Neural crest cell (in vitro differentiated cells): ENCODE data around the gene CNOT4. TPM values are rescaled to one million over a fixed set of nuclear protein-coding genes. Genes with fewer than 3 reads are reported as not detected.

Source experiments
- DNase-seq: peaks from one replicate; pipeline ENCODE4 v3.0.0; 2021; ENCODE audit warnings: low read depth, mixed read lengths, low spot score
- H3K27ac Mint-ChIP-seq: one replicate; pipeline ENCODE4 v1.8.0; 2021; ENCODE audit warnings: mild to moderate bottlenecking, mixed read lengths; ENCODE audit not compliant: unreplicated experiment
- H3K27me3 Mint-ChIP-seq: 2 replicates; pipeline ENCODE4 v1.8.0; 2021; ENCODE audit warnings: low read depth, mild to moderate bottlenecking, mixed read lengths
- H3K36me3 Mint-ChIP-seq: 2 replicates; pipeline ENCODE4 v1.8.0; 2021; ENCODE audit warnings: low read depth, mild to moderate bottlenecking, mixed read lengths
- H3K4me1 Mint-ChIP-seq: 2 replicates; pipeline ENCODE4 v1.8.0; 2021; ENCODE audit warnings: mixed read lengths
- H3K4me3 Mint-ChIP-seq: one replicate; pipeline ENCODE4 v1.8.0; 2021; ENCODE audit warnings: mild to moderate bottlenecking, mixed read lengths
- H3K9me3 Mint-ChIP-seq: 2 replicates; pipeline ENCODE4 v1.8.0; 2021; ENCODE audit warnings: mixed read lengths
- CTCF ChIP-seq: fragments of 200-600 bp; sonication (generic); conservative IDR thresholded peaks from 2 replicates; pipeline ENCODE4 v1.5.0; 2021; ENCODE audit warnings: antibody characterized with exemption, mild to moderate bottlenecking
- total RNA-seq: library from RNA; stranded (reverse); gene quantifications from 2 replicates; pipeline ENCODE4 v1.2.1, GENCODE V29; 2021

Gene CNOT4
- total RNA-seq, 1 donor from 2014 or later, result 31.1 TPM

GRCh38 chr7:135397689-135398088, 112.2 kb downstream of the CNOT4 start:
- TF ChIP-seq CTCF, result no peak
- DNase-seq, result no peak
- Mint-ChIP-seq H3K27ac (no peak overlapping the region), H3K9me3 (no peaks in the 10 kb centered on the region), H3K27me3 (no peaks in the 10 kb centered on the region), H3K4me1 (no peaks in the 10 kb centered on the region), H3K4me3 (no peak overlapping the region), H3K36me3 (peaks cover 9% of the 10 kb centered on the region)

GRCh38 chr7:135392701-135393100, 117.2 kb downstream of the CNOT4 start:
- Mint-ChIP-seq H3K27ac (no peak overlapping the region), H3K27me3 (no peaks in the 10 kb centered on the region), H3K36me3 (peaks cover 9% of the 10 kb centered on the region), H3K4me1 (no peaks in the 10 kb centered on the region), H3K4me3 (no peak overlapping the region), H3K9me3 (no peaks in the 10 kb centered on the region)
- TF ChIP-seq CTCF, result no peak
- no peak for DNase-seq

GRCh38 chr7:135391514-135391913, 118.4 kb downstream of the CNOT4 start:
- no peaks in the 10 kb centered on the region for H3K4me1 Mint-ChIP-seq
- no peaks in the 10 kb centered on the region for H3K27me3 Mint-ChIP-seq
- H3K9me3 Mint-ChIP-seq, result no peaks in the 10 kb centered on the region
- peaks cover 9% of the 10 kb centered on the region for H3K36me3 Mint-ChIP-seq
- H3K4me3 Mint-ChIP-seq, result no peak overlapping the region
- TF ChIP-seq CTCF, result no peak
- no peak for DNase-seq
- no peak overlapping the region for H3K27ac Mint-ChIP-seq

- H3K4me1 Mint-ChIP-seq, result no peaks in the 10 kb centered on the region
- no peak overlapping the region for H3K4me3 Mint-ChIP-seq
- no peak for DNase-seq
- H3K27me3 Mint-ChIP-seq, result no peaks in the 10 kb centered on the region
- H3K36me3 Mint-ChIP-seq, result peaks cover 9% of the 10 kb centered on the region
- H3K9me3 Mint-ChIP-seq, result no peaks in the 10 kb centered on the region
- no peak overlapping the region for H3K27ac Mint-ChIP-seq
- TF ChIP-seq CTCF, result no peak
Measured at GRCh38 chr7:135390829-135391228, 119.1 kb downstream of the CNOT4 start.

- no peak for TF ChIP-seq CTCF
- Mint-ChIP-seq H3K36me3 (peaks cover 6% of the 10 kb centered on the region), H3K9me3 (no peaks in the 10 kb centered on the region), H3K27me3 (no peaks in the 10 kb centered on the region), H3K4me1 (no peaks in the 10 kb centered on the region), H3K4me3 (no peak overlapping the region), H3K27ac (no peak overlapping the region)
- DNase-seq, result no peak
Measured at GRCh38 chr7:135389971-135390370, 119.9 kb downstream of the CNOT4 start.

- no peaks in the 10 kb centered on the region for H3K4me1 Mint-ChIP-seq
- no peaks in the 10 kb centered on the region for H3K27me3 Mint-ChIP-seq
- H3K4me3 Mint-ChIP-seq, result no peak overlapping the region
- no peak for TF ChIP-seq CTCF
- no peak for DNase-seq
- no peaks in the 10 kb centered on the region for H3K36me3 Mint-ChIP-seq
- peak overlapping the region; percentile 59 for H3K27ac Mint-ChIP-seq
- H3K9me3 Mint-ChIP-seq, result no peaks in the 10 kb centered on the region
Measured at GRCh38 chr7:135388616-135389015, 121.3 kb downstream of the CNOT4 start.
